ENCODE results near the gene GYG1.

GYG1 gene

DNA sequence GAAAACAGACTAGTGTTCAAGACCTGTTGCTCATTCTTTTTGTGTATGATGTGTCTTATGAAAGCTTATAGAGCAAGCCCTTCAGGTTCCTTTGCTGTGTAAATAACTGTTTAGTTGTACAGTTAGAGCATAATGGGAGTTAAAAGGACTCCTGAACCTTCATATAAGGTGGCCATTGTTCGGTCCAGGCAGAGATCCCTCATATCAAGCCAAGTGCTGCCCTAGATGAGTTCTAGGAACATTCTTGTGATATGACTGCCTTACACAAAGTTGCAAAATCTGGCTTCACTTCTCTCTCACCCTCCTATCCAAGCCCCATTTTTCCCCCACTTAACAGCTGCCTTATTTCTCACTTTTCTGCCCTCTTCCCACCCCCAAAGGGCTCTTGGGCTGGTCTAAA is 26.9 kb downstream of the GYG1 start:
- no peak for DNase-seq (ENCODE audit: low read depth)

DNA sequence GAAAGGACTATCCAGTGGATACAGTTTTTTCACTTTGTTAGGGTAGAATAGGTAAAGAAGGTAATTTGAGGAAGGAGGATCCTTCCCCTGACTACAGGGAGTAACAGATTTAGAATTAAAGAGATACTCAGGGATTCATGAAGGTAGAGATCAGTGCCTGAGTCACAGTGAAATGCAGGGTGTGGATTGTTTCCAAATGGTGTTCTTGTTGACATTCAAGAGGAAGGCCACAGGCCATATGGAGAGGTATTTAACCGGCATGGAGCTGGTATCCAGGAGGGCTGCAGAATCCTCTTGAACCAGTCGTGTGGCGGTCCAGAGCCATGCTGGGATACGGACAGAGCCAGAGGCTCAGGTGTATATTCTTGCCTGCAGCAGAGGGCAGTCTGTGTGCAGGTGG is 28.2 kb downstream of the GYG1 start:
- DNase-seq (ENCODE audit: low read depth) = no peak

DNA sequence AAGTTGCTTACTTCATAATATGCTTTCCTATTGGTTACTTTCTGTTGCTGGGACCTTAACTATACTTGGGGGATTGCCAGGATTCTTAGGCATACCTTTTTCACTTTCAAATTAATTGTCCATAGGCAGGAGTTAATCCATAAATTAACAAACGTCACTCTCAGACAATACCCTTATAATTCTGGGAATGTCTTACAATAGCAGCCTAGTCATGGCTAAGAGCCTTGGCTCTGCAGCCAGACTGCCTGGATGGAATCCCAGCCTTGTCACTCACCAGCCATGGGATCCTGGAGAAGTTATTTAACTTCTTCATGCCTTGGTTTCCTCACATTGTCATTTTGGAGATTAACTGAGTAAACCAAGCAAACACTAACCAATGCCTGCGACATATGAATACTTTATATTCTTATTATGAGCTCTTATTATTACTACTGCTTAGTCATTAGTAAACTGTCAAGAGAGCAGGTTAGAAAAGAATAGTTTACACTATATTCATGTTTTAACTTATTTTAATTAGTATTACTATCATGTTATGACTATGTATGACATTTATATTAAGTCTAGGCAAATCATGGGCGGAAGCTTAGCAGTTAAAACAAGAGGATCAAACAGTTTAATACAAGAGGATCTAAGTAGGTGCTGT is 29.0 kb downstream of the GYG1 start:
- no peak for DNase-seq (ENCODE audit: low read depth)

DNA sequence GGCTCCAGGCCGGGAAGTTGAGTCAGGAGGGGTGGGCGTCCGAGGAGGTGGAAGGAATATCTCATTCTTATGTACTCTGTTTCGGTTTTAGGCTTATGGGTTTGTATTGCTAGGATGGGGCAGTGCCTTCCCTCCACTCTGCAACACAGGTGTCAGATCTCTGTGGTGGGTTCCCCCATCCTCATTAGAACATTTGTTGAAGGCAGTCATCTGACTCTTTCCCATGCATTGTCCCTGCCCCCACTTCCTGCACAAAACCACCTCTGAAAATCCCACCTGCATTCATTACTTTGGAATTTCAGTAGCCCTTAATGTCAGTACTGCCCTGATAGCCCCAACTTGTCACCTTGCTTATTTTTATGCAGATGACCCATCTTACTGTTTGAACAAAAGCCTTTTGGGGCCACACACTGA is 29.5 kb downstream of the GYG1 start:
- no peak for DNase-seq (ENCODE audit: low read depth)

DNA sequence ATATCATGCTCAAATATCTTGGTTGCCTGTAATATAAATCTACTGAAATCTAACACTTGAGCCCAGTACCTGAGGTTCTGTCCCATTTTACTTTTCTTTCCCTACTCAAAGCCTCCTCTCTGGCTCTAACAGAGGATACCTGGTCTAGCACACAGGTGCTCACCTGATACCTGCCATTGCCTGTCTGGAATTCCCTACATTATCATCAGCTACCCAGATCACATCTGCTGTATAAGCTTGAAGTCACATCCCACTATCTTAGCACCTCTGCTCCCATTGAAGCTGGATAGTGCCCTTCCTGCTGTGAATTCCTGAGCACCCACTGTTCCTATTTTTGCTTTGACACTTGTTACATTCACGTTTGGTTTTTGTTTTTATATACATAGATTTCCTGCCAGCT is 30.5 kb downstream of the GYG1 start:
- DNase-seq (ENCODE audit: low read depth) = no peak

DNA sequence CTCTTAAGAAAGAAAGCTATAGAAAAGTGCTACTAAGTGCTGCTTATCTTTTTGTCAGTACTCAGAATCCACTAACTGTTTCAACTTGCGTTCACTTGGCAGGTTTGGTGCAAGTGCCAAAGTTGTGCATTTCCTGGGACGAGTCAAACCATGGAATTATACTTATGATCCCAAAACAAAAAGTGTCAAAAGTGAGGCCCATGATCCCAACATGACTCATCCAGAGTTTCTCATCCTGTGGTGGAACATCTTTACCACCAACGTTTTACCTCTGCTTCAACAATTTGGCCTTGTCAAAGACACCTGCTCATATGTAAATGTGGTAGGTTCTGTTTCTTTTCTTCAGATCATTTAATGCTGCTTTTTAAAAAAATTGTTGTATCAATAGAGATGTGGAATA is 32.6 kb downstream of the GYG1 start:
- no peak for DNase-seq (ENCODE audit: low read depth)

DNA sequence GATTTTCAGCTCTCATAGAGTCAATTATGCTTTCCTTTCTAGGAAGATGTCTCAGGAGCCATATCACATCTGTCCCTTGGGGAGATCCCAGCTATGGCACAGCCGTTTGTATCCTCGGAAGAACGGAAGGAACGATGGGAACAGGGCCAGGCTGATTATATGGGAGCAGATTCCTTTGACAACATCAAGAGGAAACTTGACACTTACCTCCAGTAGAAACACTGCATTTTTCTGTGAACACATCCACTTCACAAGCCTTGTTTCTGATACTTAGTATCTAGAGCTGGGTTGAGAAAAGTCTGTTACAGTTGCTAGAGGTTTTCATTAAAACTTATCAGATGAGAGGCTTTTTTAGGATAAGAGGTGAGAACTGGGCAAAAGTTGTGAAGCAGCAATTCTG is 35.4 kb downstream of the GYG1 start:
- no peak for DNase-seq (ENCODE audit: low read depth)

DNA sequence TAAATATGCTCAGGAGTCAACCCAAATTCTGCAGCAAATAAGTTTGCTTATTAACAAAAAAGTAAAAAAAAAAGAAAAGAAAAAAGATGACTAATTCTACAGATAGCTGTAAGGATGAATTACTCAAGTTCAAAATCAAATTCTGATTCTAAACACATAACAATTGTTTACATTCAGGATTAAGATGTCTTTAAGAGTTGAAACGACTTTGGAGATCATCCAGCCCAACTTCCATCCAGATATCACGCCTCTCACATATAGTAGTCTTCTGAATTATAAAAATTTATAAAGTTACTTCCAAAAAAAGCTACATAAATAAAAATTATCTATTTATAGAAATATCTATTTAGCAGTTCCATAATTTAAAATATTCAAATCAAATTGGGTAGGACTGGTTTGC is 39.8 kb downstream of the GYG1 start:
- DNase-seq (ENCODE audit: low read depth) = no peak

DNA sequence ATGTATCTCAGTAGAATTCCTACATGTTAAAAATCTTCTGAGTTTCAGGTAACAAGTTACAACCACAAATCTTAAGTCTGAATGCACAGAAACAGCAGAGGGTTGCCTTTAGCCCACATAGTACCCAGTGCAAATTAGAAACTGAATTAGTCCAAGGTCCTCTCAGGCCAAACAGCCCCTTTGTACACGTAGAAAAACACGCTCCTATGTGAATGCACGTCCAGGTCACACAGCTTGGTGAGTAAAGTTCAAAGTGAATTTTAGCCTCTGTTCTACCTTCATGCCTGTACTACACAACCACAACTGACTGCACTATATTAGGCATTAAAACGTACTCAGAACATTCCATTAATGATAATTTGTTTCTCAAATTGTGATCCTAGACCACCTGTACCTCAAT is 46.3 kb downstream of the GYG1 start:
- no peak for DNase-seq (ENCODE audit: low read depth)

DNA sequence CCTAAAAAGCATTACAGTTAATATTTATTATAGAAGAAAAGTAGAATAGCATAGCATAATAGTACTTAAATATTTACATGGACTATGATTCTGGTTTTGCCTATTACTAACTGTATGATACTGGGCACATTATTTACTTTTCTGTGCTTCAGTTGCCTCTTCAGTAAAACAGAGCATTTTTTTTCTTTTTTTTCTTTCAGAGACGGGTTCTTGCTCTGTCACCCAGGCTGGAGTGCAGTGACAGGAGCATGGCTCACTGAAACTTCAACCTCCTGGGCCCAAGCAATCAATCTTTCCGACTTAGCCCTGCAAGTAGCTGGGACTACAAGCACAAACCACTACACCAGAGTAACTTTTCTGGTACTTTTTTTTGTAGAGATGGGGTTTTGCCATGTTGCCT is 47.0 kb downstream of the GYG1 start:
- DNase-seq (ENCODE audit: low read depth) = no peak

DNA sequence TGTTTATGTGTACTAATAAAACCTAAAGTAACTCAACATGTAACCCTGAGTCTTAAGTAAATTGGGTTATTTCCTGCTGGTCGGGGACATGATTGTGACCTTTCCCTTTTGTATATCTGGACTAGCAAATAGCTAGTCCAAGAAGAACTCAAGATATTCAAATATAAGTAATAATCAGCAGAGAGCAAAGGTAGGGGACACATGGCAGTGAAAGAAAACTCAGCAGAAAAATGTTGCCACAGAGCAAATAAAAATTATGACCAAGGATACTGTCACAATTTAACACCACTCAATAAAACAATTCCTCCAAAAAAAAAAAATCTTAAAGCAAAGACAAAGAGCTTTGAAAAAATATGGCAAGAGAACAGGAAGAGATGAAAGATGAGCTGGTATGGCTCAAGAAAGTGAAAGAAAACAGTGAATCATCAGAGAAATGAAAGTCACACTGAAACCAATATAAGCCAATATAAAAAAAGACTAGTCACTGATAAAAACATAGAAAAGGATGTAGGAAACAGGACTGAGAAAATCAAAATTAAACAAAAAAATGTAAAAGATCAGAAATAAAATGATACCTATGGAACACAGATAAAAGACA is 51.5 kb downstream of the GYG1 start:
- no peak for DNase-seq (ENCODE audit: low read depth)

DNA sequence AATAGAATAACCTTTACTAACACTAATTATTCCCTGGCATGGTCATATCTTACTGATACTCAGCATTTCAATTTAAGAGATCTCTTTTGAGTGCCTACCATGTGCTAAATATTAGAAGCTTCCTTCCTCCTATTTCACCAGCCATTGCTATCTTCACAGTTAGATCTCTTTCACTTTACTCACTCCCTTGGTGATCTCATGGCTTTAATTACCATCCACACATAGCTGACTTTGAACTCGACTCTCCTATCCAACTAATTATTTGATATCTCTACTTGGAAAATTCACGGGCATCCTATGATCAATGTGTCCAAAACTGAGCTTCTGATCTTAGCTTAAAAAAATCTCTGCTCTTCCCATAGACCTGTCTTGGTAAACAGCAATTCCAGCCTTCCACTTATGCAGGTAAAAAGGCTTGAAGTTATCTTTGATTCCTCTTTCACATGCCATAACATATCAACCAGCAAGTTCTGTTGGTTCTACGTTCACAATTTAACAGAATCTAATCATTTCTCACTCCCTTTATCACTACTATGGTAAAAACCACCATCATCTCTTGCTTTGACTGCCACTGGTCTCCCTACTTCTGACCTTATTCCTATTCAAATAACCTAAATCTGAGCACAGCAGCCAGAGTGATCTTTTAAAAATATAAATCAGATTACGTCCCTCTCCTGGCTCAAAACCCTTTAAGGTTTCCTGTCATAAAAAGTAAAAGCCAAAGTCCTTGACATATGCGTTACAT is 53.2 kb downstream of the GYG1 start:
- no peak for DNase-seq (ENCODE audit: low read depth)

DNA sequence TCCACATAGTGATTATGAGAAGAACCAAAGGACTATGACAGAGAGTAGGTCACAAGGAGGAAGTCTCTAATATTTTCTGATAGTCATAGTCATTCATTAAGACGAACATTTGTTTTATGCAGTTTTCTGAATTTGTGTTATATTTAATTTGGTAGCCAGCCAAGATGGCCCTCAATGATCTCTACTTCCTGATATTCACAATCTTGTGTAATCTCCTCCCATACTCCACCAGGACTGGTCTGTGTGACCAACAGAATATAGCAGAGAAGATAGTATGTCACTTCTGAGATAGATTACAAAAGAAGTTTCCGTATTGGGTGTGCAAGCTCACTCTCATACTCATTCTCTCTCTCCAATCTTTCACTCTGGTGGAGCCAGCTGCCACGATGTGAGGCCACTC is 64.2 kb downstream of the GYG1 start:
- no peak for DNase-seq (ENCODE audit: low read depth)

DNA sequence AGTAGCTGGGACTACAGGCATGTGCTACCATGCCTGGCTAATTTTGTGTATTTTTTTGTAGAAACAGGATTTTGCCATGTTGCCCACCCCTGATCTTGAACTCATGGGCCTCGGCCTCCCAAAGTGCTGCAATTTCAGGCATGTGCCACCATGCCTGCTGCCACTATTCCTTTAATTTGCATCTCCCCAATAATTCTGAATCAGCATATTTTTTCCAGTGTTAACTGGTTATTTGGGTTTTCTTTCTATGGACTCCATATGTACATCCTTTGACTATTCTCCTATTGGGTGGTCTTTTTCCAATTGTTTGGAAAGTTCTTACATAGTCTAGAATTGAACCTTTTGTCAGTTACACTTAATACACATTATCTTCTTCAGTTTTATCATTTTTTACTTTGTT is 66.9 kb downstream of the GYG1 start:
- DNase-seq (ENCODE audit: low read depth) = no peak

DNA sequence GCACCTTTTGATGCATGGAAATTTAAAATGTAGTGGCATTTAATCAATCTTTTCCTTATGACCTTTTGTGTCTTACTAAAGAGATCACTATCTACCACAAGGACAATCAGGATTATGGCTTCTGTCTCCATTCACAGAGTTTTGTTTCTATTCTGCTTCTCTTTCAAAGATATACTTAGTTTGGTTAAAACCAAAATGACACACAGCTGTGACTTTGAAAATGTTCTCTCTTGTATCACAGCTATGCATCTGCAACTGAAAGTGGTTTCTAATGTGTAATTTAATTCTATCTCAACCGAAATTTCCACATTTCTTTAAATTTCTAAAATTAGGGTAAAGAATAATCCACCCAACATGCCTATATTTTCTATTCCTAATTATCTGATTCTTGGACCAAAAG is 67.3 kb downstream of the GYG1 start:
- DNase-seq (ENCODE audit: low read depth) = no peak

DNA sequence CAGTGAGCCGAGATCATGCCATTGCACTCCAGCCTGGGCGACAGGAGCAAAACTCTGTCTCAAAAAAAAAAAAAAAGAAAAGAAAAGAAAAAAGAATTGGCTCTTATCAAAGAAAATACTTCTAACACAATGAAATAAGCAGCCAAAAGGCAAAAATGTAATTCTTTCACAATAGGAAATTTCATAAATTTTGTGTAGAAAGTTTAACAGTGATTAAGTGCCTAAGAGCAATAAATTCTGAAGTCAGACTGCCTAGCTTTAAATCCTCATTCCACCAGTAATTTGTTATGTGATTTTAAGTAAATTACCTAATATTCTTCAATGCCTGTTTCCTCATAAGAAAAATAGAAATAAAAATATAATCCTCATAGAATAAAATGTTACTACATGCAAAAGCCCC is 70.4 kb downstream of the GYG1 start:
- no peak for DNase-seq (ENCODE audit: low read depth)

DNA sequence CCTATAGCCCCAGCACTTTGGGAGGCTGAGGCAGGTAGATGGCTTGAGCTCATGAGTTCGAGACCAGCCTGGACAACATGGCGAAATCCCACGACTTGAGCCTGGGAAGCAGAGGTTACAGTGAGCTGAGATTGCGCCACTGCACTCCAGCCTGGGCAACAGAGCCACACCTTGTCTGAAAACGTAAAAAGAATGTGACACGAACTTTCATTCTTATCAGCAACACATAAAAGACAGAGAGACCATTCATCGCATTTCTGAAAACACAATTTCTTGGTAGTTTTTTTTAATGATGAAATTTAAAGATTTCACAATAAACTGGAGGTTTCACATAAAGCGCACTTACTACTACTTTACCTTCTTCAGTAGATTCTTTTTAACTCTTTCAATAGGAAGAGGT is 76.5 kb downstream of the GYG1 start:
- no peak for DNase-seq (ENCODE audit: low read depth)

All from activated T-cell treated with anti-CD3 and anti-CD28 coated beads for 48 hours (primary cell).